HepG2 (cell line): ENCODE data around the gene HMCN1. TPM values are rescaled to one million over a fixed set of nuclear protein-coding genes. Genes with fewer than 3 reads are reported as not detected.

Experiments
- ATAC-seq: fragments of 200-7000 bp; cut with Tn5 transposase; 3 replicates; pipeline ENCODE4 v1.9.1; 2020; ENCODE audit warnings: mild to moderate bottlenecking, moderate library complexity
- BruUV-seq: library from RNA; stranded (reverse); fragments of 400-500 nt; replicated peaks from 2 replicates; lab custom pipeline; 2021; lab: Mats Ljungman, UMichigan
- CTCF ChIA-PET: fragments of 300-600 bp; formaldehyde crosslinking; extraction: SDS; loops from one replicate; lab custom pipeline; 2021; ENCODE audit warnings: low total read pairs, inconsistent platforms, low intra/inter-chr PET ratio; lab: Yijun Ruan, JAX
- POLR2A ChIA-PET: fragments of 350-600 bp; sonication (Branson Sonifier 250); formaldehyde crosslinking; loops from one replicate; lab custom pipeline; 2020; ENCODE audit warnings: antibody characterized with exemption, inconsistent platforms; lab: Yijun Ruan, JAX
- DNase-seq: peaks from one replicate; pipeline ENCODE4 v3.0.0-alpha.2; 2015; ENCODE audit warnings: low spot score
- FAIRE-seq: peaks from 3 replicates; lab custom pipeline; 2011; peaks lifted over from hg19 to GRCh38; lab: Jason Lieb, UNC
- H2AFZ ChIP-seq: one replicate; pipeline ENCODE4 v1.6.1; 2011; ENCODE audit warnings: low read length, inconsistent platforms
- H3K27ac ChIP-seq: fragments of 300-600 bp; 3 replicates; pipeline ENCODE4 v1.8.0; 2011; ENCODE audit warnings: mixed run types, mild to moderate bottlenecking, mixed read lengths, low read length, inconsistent platforms; ENCODE audit not compliant: insufficient read depth; ENCODE audit errors: extremely low read length
- H3K27me3 ChIP-seq, 2 experiments: fragments of 200-600 bp in 1 of 2; 2 replicates in 1 of 2; 3 replicates in 1 of 2; pipeline versions ENCODE4 v1.6.0 to v1.8.0; 2011; ENCODE audit warnings: low read length in 2 of 2, mild to moderate bottlenecking in 2 of 2, moderate library complexity in 2 of 2, inconsistent platforms in 1 of 2; ENCODE audit not compliant: insufficient read depth in 2 of 2, control insufficient read depth in 1 of 2
- H3K36me3 ChIP-seq, 2 experiments: fragments of 200-600 bp in 1 of 2; replicated peaks in 1 of 2; 2 replicates in 1 of 2; 3 replicates in 1 of 2; pipeline versions ENCODE4 v1.5.1 to v1.8.0; 2011; ENCODE audit warnings: low read length in 2 of 2, inconsistent platforms in 1 of 2; ENCODE audit not compliant: insufficient read depth in 2 of 2, control insufficient read depth in 1 of 2
- H3K4me1 ChIP-seq: 2 replicates; pipeline ENCODE4 v1.5.1; 2012; ENCODE audit warnings: low read length, inconsistent platforms; ENCODE audit not compliant: insufficient read depth
- H3K4me2 ChIP-seq: 2 replicates; pipeline ENCODE4 v1.6.0; 2011; ENCODE audit warnings: low read depth, low read length, inconsistent platforms
- H3K4me3 ChIP-seq, 3 experiments: fragments of 200-600 bp in 1 of 3; sonication (generic), shearing (Covaris generic) in 1 of 3; replicated peaks in 1 of 3; 2 replicates each; pipeline ENCODE4 v1.5.1; 2011 to 2016; ENCODE audit warnings: low read length in 3 of 3, inconsistent platforms in 2 of 3, low read depth in 2 of 3, mild to moderate bottlenecking in 2 of 3, control low read depth in 1 of 3, mixed read lengths in 1 of 3; ENCODE audit not compliant: insufficient read depth in 1 of 3
- H3K79me2 ChIP-seq: one replicate; pipeline ENCODE4 v1.6.1; 2011; ENCODE audit warnings: low read length, inconsistent platforms; ENCODE audit not compliant: insufficient read depth
- H3K9ac ChIP-seq: 2 replicates; pipeline ENCODE4 v1.6.0; 2011; ENCODE audit warnings: mild to moderate bottlenecking, low read depth, low read length, inconsistent platforms; ENCODE audit not compliant: insufficient read depth
- H3K9me3 ChIP-seq: 2 replicates; pipeline ENCODE4 v1.5.1; 2012; ENCODE audit warnings: mild to moderate bottlenecking, low read length
- H4K20me1 ChIP-seq: 2 replicates; pipeline ENCODE4 v1.6.0; 2011; ENCODE audit warnings: inconsistent platforms, mild to moderate bottlenecking, low read length, moderate library complexity; ENCODE audit not compliant: insufficient read depth
- MXD3 ChIP-seq: IDR thresholded peaks from 2 replicates; pipeline ENCODE4 v1.6.1; 2016; ENCODE audit warnings: mild to moderate bottlenecking, missing biosample characterization, missing genetic modification reagents
- RAD21 ChIP-seq: fragments of 450-650 bp; formaldehyde crosslinking; IDR thresholded peaks from 2 replicates; pipeline ENCODE4 v1.5.0; 2020; ENCODE audit warnings: mild to moderate bottlenecking
- RFX3 ChIP-seq: IDR thresholded peaks from 2 replicates; pipeline ENCODE4 v1.6.1; 2016; ENCODE audit warnings: missing biosample characterization, missing genetic modification reagents
- TEAD3 ChIP-seq: optimal IDR thresholded peaks from 2 replicates; pipeline ENCODE3; 2016; ENCODE audit warnings: borderline replicate concordance
- ZNF318 ChIP-seq: sonication (generic); formaldehyde crosslinking; IDR thresholded peaks from 2 replicates; pipeline ENCODE4 v1.4.0; 2020; ENCODE audit warnings: mild to moderate bottlenecking, missing genetic modification reagents
- ZSCAN20 ChIP-seq: sonication (generic); formaldehyde crosslinking; IDR thresholded peaks from 2 replicates; pipeline ENCODE4 v1.4.0; 2020; ENCODE audit warnings: missing genetic modification reagents, mild to moderate bottlenecking, borderline replicate concordance
- WGBS: methylation state at CpG from one replicate; pipeline ENCODE4 v1.1.6; 2017; ENCODE audit warnings: low lambda C conversion rate; 5-methylcytosine and 5-hydroxymethylcytosine counted together
- in situ Hi-C: cut with HindIII; loops from 2 replicates; pipeline ENCODE4 v1.10.0; 2017; ENCODE audit warnings: low pct_unique_long_range_greater_than_20kb; ENCODE audit not compliant: extremely low pct_ligation_motif_present
- intact Hi-C: fragments of 100-400 bp; cut with micrococcal nuclease; formaldehyde crosslinking; loops from one replicate; pipeline ENCODE4 v1.10.0; 2022; ENCODE audit not compliant: unreplicated experiment
- polyA plus RNA-seq, 8 experiments: library from polyadenylated mRNA; depleted of rRNA in 3 of 8; stranded (reverse) in 7 of 8; unstranded in 1 of 8; fragments of >200 nt; fragmentation: Illumina TruSeq in 4 of 8; extraction: Trizol in 4 of 8; gene quantifications; 2 replicates each; pipeline versions ENCODE4 v1.2.1 to v1.2.3, GENCODE V29; 2011 to 2016; ENCODE audit warnings: low read depth in 4 of 8, missing spikeins in 1 of 8, mixed read lengths in 1 of 8; ENCODE audit not compliant: insufficient read depth in 1 of 8
- total RNA-seq, 5 experiments: library from RNA; depleted of rRNA; stranded (reverse); fragments of >200 nt; fragmentation: Illumina TruSeq; extraction: Trizol; gene quantifications; 2 replicates each; pipeline ENCODE4 v1.2.3, GENCODE V29; 2016; ENCODE audit warnings: low read depth in 1 of 5

The HMCN1 gene
- total and polyA plus RNA-seq, 2 of the 13 experiments (the other 11 are each of a cell fraction or from before 2014, with no cell fraction given), result 0.03 TPM; not detected in 1

- BruUV-seq, result no TSS peak
- Histone ChIP-seq H3K79me2 (no peaks in the 10 kb centered on the region), H3K4me1 (peaks cover 19% of the 10 kb centered on the region)
- in situ Hi-C loops, result no loop called here
- TF ChIP-seq ZNF318 (CRISPR knock-in tag) (no peak), ZSCAN20 (CRISPR knock-in tag) (no peak), TEAD3 (CRISPR knock-in tag) (no peak), RFX3 (CRISPR knock-in tag) (no peak), MXD3 (CRISPR knock-in tag) (no peak), RAD21 (no peak)
- TF ChIP-seq, all 625 proteins: peak for 0
- ChIA-PET POLR2A (no interaction called here), CTCF (no interaction called here)
- 43% methylated on average over 10 of the region's 10 CpGs for WGBS
- Histone ChIP-seq H4K20me1 (no peaks in the 10 kb centered on the region), H2AFZ (no peak overlapping the region), H3K36me3 (no peaks in the 10 kb centered on the region), H3K9me3 (no peaks in the 10 kb centered on the region), H3K27ac (no peak overlapping the region), H3K4me3 (peak overlapping the region in 1 of 3 experiments; percentile 65; a peak in 1 of 6 replicates), H3K9ac (no peak overlapping the region), H3K27me3 (peaks cover 1 to 16% of the 10 kb centered on the region in 2 experiments; a peak in 4 of 5 replicates), H3K4me2 (peak overlapping the region; percentile 85; the same call in 1 of the 2 replicates)
- ATAC-seq, result no peak
- DNase-seq, result no peak
- intact Hi-C loops, result loop anchor here (2.0 kb wide), 1 partner anchor 14 kb away; no protein-coding TSS in a partner anchor
- FAIRE-seq, result no peak
Observed at GRCh38 chr1:185734929-185735700, 924 bp downstream of the HMCN1 start.
